GM18873 (cell line): ENCODE measurements around the gene STPG4.
"Not testable (repeated sequence)": the region's sequence is repeated elsewhere in the genome, so short reads cannot be mapped to it uniquely, and the experiment has no call there.

Experiments used
- ATAC-seq: cut with Tn5 transposase; IDR thresholded peaks from one replicate; pipeline ENCODE4 v1.9.1; 2021; ENCODE audit warnings: mild to moderate bottlenecking, moderate library complexity, moderate number of reproducible peaks; ENCODE audit not compliant: unreplicated experiment, low FRiP score

STPG4 gene

DNA sequence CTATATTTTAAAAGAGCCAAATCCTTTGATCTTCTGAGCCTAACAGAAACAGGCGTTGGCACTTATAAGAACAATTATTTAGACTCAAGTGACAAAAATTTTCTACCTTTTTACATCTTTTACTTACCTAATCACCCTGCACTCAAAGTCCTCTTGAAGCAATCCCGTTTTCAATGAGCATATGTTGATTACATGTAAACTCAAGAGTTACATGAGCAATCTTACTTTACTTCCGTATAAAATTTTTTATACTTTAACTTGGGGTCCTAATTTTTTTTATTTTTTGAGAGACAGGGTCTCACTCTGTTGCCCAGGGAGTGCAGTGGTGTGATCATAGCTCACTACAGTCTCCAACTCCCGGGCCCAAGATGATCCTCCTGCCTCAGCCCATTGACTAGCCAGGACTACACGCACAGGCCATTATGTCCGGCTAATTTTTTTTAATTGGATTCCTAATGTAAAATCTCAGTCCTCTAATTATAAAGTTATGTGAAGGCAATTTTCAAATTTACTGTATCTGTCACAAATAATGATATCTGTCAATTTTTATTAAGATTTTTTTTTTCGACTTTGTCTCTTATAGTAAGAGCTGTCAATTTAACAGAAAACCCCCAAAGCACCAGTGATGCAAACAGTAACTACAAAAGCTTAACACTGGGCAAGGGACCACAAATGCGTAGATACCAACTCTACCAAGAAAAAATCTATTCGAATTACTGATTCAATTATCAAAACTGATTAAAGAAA, 19.1 kb upstream of the STPG4 start:
- no peak for ATAC-seq

DNA sequence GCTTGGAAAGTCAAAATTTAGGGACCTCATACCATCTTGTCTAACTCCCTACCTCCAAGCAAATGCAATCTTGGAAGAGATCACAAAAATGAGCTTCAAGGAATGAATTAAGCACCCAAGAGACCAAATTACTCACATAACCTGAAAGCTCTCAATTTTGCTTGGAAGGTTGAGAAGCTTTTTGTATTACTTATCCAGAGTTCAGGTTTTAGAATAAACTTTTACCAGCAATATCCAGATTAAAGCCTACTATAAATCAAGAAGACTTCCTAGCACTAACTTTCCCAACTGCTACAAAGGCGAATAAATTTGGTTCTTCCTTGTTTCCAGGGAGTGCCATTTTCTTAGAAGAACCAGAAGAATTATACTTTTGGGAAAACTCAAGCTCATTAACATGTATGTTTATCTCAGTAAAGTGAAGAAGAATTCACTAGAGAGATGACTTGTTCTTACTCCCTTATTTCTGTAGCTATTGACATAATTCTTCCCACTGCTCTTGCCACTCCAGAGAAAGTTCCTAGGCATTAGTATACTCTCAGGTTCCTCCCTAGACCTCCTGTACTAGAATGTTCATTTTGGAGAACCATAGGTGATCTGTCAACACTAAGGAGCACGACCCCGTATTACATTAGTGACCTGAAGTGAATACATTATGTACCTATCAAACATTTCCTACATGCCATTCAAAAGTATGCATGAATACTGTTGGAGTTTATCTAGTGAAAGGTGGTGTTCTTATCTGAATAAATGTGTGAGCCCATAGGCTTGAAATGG, 18.0 kb upstream of the STPG4 start:
- no peak for ATAC-seq

DNA sequence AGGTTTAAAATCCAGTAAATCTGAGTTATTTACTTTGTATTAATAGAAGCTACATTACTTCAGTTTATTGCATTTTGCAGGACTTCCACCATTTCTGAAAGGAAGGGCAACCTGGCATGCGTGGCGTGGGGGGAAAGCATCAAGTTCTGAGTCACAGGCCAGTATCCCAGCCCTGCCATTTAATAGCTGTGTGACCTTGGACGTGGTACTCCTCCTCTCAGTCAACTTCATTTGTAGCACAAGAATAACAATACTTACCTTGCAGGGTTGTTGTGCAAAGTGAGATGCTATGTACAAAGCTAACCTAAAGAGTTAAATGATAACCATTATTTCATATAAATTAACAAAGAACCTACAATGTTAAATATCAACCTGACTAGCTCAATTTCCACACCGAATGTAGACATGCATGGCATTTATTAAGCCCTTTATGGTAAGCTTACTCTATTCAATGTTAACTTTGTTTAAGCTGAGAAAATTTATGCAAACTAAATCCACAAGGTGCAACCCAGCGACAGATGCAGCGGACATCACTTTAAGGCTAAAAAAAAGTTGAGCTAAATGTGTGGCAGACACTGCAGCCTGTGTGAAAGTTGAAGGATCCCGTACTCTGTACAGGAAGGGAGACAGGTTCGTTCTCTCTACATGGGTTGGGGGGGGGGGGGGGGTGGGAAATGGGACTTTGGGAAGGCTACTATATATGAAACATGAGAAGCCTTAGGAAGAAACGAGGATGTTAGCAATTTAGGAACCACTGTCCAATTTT, 17.2 kb upstream of the STPG4 start:
- no peak for ATAC-seq

DNA sequence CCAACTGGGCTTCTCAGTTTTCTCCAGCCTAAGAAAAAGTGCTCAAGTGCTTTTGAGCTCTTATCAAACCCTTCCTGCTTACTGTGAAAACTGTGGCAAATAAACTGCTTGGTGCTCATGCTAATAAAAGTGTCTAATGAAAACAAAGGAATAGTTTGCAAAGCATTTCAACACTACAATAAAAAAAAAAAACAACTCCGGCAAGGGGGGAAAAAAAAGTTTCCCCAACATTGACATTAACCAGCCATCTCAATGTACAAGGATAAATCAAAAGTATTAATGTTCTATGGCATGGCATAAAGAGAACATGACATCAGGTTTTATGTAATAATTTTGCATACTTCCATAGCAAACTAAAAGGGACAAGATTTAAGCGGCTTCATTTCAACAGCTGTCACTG, 14.7 kb upstream of the STPG4 start:
- no peak for ATAC-seq

DNA sequence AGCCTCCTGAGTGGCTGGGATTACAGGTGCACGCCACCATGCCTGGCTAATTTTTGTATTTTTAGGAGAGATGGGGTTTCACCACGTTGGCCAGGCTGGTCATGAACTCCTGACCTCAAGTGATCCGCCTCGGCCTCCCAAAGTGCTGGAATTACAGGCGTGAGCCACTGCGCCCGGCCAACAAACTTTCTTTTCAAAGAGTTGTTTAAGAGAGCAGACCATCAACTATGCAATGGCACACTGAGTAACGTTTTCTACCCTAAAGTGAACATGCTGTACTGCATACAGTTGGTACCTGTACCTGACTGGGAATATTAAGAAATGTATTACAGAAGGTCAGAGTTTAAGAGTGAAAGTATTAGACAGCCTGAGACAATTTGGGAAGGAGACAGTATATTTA, 13.8 kb upstream of the STPG4 start:
- ATAC-seq: not testable (repeated sequence)

DNA sequence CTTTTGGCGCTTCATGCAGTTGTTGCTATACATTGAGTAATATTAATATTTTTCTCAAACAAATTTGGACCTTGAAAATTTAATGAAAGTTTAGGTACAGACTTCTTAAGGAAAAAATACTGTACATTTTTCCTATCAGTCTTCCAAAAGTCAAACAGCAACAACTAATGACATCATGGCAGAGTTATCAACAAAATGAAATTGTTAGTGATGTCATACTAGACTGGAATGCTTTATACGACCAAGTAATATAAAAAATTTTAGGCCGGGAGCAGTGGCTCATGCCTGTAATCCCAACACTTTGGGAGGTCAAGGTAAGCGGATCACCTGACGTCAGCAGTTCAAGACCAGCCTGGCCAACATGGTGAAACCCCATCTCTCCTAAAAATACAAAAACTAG, 12.0 kb upstream of the STPG4 start:
- ATAC-seq: no peak

GRCh38 chr2:47165001-47165555, 10.0 kb upstream of the STPG4 start:
- ATAC-seq: no peak

GRCh38 chr2:47162780-47163179, 7.7 kb upstream of the STPG4 start:
- ATAC-seq: no peak

GRCh38 chr2:47161475-47161874, 6.4 kb upstream of the STPG4 start:
- ATAC-seq: no peak

GRCh38 chr2:47160660-47161059, 5.6 kb upstream of the STPG4 start:
- no peak for ATAC-seq

DNA sequence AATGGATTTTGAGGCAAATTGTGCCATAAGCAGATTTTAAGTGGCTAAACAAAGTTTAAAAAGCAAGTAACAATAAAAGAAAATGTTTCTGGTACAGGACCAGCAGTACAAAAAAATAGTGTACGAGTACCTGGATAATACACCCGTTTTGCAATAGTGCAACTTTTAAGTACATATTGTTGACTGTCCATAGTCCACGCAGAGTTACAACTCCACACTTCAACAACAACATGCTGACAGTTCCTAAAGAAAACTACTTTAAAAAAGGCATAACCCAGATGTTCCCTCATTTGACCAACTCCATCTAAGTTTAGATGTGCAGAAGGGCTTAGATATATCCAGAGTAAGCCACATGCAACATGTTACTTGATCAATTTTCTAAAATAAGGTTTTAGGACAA, 5.1 kb upstream of the STPG4 start:
- ATAC-seq: no peak

DNA sequence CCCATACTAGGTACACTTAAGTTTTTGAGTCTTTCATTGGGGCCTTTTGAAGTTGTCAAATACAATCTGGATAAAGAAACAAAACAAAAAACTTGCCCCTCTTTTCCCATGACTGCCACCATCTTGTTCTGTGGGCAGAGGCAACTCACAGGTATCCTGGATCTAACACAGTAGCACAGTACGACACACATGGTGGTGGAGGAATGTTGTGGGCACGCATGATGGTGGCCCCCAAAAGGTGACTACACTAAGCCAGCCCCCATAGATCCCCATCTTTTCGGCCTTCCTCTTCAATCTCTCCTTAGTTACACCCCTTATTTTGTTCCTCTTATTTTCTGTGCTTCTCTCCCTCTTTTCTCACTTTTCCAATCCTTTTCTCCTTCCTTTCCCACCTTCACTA, 4.5 kb upstream of the STPG4 start:
- no peak for ATAC-seq

GRCh38 chr2:47158576-47158975, 3.5 kb upstream of the STPG4 start:
- ATAC-seq: no peak

DNA sequence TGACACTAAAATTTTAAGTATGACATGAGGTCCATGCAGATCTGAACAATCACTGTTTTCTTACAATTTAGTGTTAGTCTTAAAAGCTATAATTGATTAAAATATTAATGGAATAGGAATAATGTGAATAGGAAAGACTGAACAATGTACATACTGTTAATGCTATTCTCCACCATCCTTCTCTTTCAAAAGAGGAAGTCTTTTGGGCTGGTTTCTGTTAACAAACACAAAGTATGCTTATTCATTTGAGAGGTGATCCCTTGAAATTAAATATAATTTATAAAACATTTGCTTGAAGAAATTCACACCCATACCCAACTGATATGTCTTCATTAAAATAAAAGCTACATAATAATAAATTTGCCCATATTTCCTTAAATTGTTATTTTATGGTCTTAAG, 2.3 kb downstream of the STPG4 start:
- ATAC-seq: no peak

DNA sequence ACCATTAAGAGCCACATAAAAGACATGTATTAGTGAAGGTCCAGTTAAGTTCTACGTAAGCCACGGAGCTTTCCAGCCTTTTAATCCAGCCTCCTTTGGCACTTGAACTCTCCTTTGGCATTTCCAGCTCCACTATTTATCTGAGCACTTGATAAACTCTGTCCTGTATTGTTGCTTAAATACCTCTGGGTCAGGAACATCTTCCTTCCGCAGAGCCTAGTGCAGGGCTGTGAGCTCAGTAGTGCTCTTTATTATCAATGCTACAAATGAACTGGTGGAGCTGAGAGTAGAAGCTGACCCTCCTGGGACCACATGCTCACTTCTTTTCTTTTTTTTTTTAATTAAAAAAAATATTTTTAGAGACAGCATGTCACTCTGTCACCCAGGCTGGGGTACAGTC, 4.9 kb downstream of the STPG4 start:
- ATAC-seq: no peak

- no peak for ATAC-seq
These were observed 8.1 kb downstream of the STPG4 start for GRCh38 chr2:47147021-47147420.

DNA sequence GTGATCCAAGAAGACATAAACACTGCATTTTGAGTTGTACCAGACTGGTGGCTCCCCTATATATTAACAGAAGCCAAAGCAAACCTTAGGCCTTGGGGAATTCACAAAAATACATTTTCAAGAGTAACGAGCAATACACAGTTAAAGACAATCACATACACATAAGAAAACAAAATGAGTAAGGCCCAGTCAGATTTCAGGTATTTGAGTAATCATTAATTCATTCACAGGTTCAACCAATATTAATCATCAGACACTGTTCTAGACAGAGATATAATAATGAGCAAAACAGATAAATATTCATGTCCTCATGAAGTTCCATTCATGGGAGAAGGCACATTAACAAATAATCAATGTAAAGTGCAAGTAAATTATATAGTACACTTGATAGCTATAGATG, 9.6 kb downstream of the STPG4 start:
- ATAC-seq: no peak

DNA sequence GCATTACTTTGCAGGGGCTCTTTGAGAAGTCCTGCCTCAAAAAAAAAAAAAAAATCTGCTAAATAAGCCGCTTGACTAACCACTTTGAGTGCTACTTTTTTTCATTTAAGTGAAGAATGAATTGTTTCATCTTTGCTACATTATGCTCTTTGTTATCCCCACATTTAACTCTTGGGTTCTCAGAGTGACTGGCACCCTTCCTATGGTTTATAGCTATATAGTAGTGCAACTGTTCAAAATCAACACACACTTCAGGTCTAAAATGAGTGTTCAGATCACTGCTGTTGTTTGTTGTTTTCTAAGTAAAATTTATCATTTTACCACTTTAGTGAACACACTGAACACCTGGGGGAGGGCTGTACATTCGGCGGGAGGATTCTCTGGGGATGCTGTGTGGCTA, 13.6 kb downstream of the STPG4 start:
- ATAC-seq: no peak

- ATAC-seq: no peak
These were observed 20.6 kb downstream of the STPG4 start for GRCh38 chr2:47134386-47135090.

- ATAC-seq: no peak
These were observed 22.1 kb downstream of the STPG4 start for GRCh38 chr2:47133046-47133445.
